Activated CD4-positive, alpha-beta T cell treated with anti-CD3 and anti-CD28 coated beads, Interleukin-10, Interleukin-2, amounts not matched to agents 100 ng/mL and 50 ng/mL, durations not matched to agents 16 hours and 8 hours (primary cell): Measurements from ENCODE around the gene DOK1.

Experiments used
- DNase-seq: peaks from one replicate; pipeline ENCODE4 v3.0.0-alpha.2; 2020

The DOK1 gene

DNA sequence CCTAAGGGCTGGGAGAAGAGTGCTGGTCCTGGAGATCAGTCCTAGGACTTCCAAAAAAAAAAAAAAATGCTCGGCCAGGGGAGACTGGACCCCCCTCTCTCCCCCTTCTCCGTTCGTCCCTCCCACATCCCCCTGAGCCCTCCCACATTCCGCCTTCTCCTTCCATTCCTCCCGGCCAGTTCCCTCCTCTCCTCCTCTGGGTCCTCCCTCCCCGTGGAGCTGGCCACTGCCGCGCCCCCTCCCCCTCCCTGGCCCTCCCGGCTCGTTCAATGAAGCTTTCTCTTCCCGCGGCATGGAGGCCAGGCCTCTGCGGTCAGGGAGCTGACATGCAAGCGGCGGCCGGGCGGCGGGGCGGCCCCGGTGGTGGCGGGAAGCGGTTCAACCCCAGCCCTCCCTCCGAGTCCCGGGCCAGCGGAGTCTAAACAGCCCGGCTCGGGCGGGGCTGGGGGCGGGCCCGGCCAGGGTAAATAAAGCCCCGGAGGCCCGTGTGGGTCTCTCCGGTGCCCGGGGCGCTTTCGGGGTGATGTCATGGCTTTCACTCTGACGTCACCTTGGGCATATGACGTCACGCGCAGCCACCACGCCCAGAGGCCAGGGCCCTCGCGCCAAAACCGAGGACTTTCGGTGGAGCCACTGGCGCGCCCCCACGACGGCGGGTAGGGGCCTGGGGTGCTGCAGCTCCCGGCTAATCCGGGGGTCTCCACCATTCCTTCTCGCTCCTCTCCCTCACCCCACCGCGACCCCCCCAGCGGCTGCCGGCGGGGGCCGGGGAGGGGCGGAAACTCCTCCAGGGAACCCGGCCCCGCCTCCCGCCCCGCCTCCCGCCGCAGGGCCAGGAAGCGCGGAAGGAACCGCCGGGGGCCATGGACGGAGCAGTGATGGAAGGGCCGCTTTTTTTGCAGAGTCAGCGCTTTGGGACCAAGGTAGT is at the start of gene DOK1, which contains the start of gene LOXL3:
Gene DOK1, plus strand, starts transcription at position 829 of the 928 bp plus-strand sequence. Its CDS starts 35 bp downstream, at position 864.
Gene LOXL3, minus strand, starts transcription at position 51 of the 928 bp plus-strand sequence. CDS start 1,308 bp downstream, outside the sequence.
- peak; percentile 90 for DNase-seq

DNA sequence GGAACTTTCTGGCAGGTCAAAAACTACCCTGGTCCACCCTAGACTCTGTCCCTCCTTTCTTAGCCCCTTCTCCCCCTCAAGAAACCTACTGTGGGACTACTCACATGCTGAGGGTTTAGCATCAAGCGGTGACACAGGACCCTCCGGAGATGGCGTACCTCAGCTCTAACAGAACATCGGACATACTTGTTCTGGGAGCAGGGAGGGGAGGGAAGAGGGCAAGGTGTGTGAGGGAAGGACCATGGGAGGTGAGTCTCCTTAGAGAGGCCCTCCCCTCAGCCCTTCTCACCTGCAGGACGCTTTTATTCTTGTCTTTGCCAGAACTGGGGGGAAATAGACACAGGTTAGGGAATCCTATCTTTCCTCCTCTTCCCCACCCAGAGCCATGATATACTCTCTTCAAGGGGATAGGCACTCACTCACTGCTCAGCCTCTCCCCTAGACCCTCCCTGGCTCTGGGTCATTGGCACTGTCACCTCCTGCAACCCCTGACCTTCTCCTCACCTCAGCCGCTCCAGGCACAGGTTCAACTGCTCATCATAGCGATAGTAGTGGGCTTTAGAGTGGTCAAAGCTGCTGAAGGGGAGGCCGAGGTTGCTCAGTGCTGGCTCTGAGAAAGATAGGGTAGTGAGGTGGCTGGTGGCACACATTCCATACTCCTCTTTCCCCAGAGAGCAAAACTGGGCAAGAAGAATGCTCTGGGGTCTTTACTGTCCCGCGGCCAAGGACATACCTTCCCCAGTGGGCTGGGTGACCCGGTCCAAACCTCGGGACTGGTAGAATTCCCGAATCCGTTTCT is 48.9 kb upstream of the DOK1 start:
- no peak for DNase-seq

DNA sequence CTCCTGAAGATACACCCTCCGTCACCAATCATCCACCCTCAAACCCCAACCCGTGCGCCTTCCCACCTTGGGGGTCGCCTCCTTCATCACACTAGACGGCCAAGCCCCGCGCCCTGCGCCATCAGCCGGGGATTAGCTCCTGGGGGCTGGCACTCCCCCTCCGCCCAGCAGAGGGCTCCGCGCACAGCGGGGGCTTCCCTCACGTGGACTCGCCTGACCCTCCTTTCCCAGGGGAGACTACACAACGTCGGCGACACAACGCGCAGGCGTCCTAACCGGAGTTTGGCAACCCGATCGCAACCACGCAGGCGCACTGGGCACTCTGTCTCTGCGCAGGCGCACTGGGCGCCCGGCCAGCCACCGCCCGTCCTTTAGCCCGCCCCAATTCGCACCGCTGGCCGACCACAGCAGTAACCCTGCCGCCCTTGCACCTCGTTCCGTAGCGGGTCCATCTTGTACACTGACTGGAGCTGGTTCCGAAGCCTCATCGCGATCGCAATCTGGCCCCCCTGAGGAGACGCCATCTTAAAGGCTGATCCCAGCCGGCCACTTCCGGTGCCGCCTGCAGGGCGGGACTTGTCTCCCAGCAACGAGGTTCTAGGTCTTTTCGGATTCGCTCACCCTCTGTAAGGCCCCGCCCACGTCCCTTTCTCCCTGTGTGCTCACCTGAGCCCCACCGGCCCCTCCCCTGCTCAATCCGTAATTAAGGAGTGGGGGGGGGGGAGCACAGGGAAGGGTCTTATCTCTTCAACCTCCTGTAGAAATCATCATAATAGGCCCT is 47.2 kb upstream of the DOK1 start, which contains the start of gene PCGF1:
Gene PCGF1, minus strand, starts transcription at position 551 of the 781 bp plus-strand sequence. Its CDS starts 27 bp downstream, at position 524.
- DNase-seq, result peak; percentile 99

DNA sequence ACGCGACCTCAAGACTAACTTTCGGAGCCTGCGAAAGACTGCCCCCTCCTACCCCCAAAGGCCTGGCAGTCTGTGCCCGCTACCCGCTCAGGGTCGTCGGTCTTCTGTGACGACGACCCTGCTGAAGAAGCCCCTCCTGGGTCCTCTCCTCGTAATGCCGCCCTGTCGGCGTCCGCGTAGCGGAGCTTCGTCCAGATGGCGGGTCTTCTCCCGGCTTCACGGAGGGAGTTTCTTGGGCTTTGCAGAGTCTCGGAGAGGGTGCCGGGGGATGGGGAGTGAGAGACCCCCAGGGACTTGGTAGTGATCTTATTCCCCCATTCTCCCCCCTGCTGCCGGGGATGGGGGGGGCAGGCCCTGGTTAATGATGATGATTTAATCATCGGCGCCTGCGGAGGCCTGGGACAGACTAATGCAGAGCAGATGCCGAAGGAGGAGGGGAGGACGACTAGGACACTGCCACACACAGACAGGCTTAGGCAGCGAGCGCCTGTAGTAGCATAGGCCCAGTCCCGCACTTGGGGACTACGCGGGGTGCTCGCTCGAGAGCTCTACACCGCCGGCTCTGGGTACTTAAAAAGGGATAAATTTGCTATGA is 46.5 kb upstream of the DOK1 start:
- no peak for DNase-seq

DNA sequence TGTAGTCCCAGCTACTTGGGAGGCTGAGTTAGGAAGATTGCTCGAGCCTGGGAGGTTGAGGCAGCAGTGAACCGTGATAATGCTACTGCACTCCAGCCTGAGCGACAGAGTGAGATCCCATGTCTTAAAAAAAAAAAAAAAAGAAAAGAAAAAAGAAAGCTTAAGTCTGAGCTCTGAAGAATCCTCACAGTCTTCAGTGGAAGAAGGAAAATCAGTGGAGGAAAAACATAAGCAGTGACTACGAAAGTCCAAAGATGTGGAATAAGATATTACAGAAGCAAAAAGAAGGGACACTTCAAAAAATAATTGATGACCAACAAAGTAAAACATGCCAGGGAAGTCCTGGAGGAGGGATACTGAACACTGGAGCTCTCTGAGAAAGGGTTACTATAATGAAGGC is 44.2 kb upstream of the DOK1 start:
- no peak for DNase-seq

DNA sequence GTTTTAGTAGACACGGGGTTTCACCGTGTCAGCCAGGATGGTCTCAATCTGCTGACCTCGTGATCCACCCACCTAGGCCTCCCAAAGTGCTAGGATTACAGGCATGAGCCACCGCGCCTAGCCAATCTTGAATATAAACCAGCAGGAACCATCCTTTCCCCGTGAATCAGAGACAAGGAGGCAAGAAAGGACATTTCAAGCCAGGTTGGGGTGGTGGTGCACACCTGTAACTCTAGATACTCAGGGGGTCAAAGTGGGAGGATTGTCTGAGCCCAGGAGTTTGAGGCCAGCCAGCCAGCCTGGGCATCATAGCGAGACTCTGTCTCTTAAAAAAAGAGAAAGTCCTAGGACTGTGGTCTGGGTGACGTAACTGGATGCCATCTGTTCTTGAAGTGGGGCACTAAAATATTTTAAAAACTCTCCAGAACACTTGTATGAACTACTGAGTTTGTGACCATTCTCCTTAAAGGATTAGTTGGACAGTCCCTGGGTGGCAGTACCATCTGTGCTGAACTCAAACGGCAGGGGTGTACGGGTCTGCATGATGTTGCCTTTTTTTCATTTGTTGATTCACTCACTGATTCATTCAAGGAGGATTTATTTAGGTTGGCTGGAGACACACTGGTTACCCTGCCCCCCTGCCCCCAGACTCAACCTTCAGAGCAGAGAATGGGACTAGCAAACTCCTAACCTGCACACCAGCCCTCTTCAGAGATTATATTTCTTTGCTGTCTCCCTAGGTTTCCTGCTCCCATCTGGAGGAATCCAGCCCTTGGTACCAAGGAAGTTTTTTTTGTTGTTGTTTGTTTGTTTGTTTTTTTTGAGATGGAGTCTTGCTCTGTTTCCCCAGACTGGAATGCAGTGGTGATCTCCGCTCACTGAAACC is 43.2 kb upstream of the DOK1 start:
- no peak for DNase-seq

DNA sequence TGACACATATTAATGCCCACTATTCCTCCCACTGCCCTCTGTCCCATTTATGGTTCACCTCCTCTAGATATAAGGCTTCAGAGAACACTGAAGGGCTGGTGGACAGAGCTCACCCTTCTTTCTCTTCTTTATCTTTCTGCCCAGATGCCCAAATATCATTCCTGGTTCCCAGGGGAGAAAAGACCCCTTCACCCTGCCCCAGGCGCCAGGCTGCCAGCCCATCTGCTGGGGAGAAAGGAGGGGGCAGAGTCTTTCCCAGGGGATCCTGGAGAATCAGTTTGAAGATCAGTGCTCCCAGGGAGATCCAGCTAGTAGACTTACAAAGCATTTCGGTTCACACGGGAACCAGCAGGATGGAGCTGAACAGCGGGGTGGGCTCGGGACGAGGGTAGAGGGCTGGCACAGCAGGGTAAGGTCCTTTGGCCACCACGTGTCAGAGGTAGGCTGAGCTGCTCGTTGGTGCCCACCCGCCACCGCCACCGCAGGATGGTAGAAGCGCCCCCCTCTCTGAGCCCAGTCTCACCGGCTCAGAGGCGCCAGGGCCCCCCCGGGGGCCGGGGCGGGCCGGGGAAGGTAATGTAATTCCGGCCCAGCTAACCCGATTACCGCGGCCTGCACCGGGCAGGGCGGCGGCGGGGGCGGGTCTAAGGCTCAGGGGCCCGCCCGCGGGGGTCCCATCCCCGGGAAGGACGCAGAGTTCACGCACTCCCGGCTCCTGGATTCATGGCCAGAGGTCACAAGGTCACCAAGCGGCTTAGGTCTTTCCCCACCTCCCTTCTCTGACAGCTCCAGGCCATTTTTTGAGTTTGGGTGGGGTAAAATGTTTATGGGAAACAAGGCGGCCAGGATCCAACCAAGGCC is 41.5 kb upstream of the DOK1 start:
- no peak for DNase-seq

DNA sequence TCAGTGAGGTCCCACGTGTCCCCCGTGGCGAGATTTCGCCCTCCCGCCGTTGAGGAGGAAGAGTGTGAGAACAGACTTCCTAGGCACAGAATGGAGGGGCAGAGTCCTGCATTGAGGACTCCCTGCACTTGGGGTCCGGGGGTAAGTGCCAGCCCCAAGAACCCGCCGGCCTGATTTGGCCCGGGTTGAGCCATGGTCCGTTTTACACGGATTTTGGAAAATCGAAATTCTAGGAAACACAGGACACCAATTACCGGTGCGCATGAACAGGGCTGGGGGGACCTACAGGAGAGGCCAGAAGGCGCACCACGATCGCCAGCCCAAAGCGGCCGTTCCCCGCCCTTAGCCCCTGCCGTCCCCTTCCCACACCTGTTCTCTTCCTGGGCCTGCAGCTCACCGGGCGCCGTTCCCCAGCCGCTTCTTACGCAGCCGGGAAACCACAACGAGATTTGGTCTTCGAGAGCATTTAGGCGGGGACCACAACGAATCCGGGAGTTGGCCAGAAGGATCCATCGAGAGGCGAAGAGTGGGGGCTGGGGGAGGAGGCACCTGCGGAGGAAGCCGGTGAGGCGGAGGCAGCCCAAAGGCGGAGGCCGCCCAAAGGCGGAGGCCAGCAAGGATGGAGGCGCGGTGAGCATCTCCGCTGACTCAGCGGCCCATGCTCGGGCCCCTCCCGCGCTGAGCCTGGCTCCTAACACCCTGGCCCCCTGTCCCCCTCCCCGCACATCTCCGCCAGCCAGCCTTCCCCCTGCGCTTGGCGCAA is 40.7 kb upstream of the DOK1 start:
- DNase-seq, result peak; percentile 38

DNA sequence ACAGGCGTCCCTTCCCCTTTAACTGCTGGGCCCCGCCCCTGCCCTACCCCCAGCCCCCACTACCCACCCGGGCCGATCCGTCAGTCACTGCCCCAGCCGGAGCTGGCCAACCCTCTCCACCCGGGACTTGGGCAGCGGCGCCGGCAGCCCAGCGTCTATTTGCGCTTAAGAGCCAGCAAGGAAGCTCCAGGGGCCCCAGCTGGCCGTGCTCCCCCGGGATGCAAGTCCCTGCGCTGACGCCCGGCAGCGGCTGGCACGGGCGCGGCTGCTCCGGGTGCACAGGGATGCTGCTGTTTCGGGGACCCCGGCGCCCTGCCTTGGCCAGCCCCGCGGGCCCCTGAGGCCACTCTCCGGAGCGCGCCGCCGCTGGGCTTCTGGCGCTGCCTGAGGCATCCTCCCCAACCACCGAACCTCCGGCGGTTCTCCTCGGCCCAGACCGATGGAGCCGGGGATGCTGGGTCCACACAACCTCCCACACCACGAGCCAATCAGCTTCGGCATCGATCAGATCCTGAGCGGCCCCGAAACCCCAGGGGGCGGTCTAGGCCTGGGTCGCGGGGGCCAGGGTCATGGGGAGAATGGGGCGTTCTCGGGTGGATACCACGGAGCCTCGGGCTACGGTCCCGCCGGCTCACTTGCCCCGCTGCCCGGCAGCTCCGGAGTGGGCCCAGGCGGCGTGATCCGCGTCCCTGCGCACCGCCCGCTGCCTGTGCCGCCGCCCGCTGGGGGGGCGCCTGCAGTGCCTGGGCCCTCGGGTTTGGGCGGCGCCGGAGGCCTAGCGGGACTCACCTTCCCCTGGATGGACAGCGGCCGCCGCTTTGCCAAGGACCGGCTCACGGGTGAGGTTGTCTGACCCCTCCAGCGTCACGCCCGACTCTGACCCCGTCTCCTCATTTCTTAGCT is 39.9 kb upstream of the DOK1 start, which contains the start of gene TLX2:
Gene TLX2, plus strand, starts transcription at position 83 of the 903 bp plus-strand sequence. Its CDS starts 357 bp downstream, at position 440.
- DNase-seq, result no peak

DNA sequence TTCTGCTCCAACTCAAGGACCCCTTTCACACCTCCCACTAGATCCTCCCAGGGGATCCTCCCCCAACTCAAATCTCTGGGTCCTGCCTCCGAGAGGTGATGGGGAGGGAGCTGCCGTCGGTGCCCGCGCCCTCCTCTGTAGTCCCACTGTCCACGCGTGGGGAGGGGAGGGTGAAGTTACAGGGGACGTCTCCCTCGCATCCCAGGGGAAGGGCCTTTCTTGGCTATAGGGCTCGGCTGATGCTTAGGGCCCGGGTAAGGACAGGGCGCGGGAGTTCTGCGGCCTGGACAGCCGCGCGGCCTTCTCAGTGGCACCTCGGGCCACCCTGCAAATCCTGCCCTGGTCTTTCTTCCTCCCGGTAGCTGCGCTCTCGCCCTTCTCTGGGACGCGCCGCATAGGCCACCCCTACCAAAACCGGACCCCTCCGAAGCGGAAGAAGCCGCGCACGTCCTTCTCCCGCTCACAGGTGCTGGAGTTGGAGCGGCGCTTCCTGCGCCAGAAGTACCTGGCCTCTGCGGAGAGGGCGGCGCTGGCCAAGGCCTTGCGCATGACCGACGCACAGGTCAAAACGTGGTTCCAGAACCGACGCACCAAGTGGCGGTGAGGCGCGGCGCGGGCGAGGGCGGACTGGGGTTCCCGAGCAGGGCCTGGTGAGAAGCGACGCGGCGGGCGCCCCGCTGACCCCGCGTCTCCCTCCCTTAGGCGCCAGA is 39.1 kb upstream of the DOK1 start:
- peak; percentile 13 for DNase-seq

DNA sequence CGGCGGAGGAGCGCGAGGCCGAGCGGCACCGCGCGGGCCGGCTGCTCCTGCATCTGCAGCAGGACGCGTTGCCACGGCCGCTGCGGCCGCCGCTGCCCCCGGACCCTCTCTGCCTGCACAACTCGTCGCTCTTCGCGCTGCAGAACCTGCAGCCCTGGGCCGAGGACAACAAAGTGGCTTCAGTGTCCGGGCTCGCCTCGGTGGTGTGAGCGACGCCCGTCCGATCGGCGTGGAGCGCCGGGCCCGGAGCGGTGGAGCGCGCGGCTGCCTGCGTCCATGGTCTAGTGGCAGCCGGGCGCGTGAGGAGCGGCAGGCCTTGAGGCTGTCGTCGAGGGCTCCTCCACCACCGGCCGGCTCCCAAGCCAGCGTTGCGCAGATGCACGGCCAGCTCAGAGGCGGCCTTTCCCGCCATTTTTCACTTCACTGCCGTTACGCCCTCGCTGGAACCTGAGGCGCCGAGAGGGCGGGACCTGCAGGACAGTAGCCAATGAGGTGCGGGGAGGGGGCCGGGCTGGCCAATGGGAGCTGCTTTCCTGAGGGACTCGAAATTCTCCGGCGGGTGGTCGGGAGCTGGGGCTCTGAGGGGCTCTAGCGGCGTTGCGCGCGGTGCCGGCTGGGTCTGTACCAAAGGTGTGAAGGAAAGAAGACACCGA is 38.4 kb upstream of the DOK1 start:
- peak; percentile 79 for DNase-seq

DNA sequence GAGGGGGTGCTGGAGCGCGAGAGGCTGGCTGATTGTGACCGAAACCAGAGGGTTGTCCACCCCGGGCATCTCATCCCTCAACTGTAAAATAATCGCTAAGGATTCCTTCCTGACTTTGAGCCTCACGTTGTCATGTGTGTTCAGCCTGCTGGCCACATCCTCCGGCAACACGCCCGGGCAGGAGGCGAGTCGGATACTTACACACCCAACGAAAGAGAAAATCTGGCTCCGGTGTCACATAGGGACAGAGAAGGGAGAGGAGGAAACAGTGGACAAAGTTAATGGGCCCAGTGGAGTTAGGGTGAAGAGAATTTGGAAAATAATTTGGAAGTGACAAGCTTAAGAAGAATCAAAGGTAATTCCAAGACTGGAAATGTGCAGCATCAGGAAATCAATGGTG is 37.9 kb upstream of the DOK1 start:
- DNase-seq, result no peak

DNA sequence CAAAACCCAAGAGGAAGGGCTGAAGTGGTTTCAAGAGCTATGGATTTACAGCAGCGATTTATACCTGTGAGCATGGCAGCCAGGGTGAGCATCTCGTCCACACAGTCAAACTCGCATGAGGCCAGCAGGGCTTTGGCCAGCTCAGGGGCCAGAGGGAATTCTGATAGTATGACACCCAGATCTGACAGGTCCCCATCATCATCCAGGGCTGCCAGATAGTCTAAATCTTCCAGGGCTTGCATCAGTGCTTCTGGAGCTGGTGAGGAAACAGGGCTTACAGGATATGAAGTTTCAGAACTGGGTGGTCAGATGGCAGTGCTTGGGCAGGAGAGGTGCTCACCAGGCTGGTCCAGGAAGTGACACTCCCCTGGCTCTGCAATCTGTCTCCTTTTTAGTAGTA is 32.0 kb upstream of the DOK1 start:
- no peak for DNase-seq

DNA sequence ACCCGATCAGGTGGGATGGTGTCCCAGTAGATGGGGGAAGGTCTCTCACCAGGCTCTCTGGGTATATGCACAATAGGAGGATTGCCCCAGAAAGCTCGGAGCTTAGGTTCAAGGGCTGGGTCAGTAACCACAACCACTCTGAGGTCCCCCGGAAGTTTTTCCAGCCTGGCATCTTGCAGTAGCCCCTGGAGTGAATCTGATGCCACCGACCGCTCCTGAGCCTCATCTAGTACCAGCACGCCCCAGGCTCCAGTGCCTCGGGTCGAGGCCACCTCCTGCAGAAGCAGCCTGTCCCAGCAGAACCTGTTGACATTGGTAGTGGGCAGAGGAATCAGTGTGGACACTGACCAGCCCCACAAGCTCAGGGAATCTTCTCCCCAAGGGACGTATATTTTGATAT is 30.5 kb upstream of the DOK1 start:
- DNase-seq, result no peak

DNA sequence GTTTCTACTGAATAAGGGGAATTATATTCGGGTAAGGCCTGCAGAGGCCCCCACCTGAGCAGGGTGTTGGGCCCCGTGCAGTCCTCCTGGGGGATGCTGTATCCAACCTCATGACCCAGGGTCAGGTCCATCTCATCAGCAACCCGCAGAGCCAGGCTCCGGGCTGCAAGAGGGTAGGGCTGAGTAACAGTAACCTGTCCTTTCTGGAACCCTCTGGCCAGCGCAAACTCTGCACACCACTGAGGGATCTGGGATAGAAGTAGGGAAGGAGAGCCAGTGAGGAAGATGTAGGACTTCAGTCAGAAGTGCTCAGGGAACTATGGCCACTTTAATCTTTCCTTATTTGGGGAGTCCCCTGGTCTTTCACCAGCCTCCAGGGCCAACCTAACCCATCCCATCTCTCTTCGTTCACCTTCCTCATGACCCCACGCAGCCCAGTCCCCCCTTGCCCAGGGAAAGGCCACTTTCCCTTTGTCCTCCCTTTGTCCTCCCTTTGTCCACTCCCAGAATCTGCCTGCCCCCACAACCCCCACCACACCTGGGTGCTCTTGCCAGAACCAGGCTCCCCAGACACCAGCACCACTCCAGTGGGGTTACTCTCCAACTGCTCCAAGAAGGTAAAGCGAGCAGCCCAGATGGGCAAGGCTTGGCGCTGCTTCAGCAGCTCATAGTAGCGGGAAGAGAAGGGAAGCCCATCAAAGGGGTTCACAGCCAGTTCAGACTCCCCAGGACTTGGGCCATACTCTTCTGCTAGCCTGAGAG is 29.4 kb upstream of the DOK1 start:
- no peak for DNase-seq
